ENCODE measurements around the gene FGF2.

DNA sequence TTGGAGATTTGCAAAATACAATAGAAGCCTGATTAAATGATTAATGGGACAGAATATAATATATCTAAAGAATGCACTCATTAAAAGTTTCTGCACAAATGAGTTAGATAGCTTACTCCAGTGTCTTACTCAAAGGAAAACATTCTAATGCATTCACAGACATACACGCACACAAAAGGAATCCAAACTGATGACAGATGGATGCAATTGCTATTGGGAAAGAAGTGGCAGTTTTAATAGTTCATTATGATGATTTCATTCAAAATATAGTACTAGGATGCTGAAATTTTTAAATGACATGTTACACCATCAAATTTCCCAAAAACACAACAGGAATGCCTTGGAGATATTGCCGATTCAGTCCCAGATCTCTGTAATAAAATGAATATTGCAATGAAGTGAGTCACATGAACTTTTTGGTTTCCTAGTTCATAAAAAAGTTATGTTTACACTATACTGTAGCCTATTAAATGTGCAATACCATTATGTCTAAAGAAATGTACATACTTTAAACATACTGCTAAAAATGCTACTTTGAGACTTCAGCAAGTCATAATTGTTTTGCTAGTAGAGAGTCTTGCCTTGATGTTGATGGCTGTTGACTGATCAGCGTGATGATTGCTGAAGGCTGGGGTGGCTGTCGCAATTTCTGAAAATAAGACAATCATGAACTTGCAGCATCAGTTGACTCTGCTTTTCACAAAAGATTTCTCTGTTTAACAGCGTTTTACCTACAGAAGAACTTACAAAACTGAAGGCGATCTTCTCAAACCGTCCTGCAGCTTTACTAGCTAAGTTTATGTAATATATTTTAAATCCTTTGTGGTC, 48.6 kb upstream of the FGF2 start:
- TF ChIP-seq POLR2AphosphoS5 (IDR thresholded peaks at IDR 0.05; ENCODE audit: low read depth, low read length): no peak
- TF ChIP-seq, protein P1, sequence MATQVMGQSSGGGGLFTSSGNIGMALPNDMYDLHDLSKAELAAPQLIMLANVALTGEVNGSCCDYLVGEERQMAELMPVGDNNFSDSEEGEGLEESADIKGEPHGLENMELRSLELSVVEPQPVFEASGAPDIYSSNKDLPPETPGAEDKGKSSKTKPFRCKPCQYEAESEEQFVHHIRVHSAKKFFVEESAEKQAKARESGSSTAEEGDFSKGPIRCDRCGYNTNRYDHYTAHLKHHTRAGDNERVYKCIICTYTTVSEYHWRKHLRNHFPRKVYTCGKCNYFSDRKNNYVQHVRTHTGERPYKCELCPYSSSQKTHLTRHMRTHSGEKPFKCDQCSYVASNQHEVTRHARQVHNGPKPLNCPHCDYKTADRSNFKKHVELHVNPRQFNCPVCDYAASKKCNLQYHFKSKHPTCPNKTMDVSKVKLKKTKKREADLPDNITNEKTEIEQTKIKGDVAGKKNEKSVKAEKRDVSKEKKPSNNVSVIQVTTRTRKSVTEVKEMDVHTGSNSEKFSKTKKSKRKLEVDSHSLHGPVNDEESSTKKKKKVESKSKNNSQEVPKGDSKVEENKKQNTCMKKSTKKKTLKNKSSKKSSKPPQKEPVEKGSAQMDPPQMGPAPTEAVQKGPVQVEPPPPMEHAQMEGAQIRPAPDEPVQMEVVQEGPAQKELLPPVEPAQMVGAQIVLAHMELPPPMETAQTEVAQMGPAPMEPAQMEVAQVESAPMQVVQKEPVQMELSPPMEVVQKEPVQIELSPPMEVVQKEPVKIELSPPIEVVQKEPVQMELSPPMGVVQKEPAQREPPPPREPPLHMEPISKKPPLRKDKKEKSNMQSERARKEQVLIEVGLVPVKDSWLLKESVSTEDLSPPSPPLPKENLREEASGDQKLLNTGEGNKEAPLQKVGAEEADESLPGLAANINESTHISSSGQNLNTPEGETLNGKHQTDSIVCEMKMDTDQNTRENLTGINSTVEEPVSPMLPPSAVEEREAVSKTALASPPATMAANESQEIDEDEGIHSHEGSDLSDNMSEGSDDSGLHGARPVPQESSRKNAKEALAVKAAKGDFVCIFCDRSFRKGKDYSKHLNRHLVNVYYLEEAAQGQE (IDR thresholded peaks at IDR 0.05; ENCODE audit: insufficient read depth in 1 of 2, low read depth in 2 of 2, low read length in 2 of 2): no peak

Measured in PFSK-1 (cell line).